ENCODE data around the gene ANLN.
"Not testable (repeated sequence)": the region's sequence is repeated elsewhere in the genome, so short reads cannot be mapped to it uniquely, and the experiment has no call there.

Gene ANLN

DNA sequence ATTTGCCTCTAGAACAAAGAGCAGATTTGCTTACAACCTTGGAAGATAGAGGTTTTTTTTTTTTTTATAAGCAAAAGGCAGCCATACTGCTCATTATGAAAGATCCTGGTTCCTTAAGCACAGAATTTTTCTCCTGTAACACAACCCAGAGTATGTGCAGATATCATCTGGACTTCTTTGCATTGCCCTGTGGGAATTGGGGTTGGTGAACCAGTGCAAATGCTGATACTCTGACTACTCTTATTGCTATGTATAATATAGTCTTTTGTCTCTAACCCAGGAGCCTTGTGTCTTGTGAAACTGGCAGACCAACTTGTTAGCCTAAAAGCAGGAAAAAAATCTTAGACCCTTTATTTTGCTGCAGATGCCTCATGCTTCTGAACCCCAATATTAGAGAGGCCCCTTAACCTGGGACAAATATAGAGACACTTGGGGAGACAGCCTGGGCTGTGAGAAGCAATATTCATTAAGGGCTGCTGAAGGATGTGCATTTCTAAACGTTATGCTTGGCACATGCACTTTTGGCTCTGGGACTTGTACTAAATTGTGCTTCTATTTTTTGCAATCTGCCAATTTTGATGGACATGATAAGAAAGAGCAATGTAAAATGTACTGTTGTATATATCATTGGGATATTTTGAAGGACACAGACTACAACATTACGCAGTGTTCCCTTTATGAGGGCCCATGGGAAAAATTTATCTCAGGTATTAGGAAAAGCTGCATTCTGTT, 78.9 kb downstream of the ANLN start:
- DNase-seq (ENCODE audit: low spot score) = no peak

- DNase-seq (ENCODE audit: low spot score) = no peak
Measured at GRCh38 chr7:36469236-36469635, 79.6 kb downstream of the ANLN start.

DNA sequence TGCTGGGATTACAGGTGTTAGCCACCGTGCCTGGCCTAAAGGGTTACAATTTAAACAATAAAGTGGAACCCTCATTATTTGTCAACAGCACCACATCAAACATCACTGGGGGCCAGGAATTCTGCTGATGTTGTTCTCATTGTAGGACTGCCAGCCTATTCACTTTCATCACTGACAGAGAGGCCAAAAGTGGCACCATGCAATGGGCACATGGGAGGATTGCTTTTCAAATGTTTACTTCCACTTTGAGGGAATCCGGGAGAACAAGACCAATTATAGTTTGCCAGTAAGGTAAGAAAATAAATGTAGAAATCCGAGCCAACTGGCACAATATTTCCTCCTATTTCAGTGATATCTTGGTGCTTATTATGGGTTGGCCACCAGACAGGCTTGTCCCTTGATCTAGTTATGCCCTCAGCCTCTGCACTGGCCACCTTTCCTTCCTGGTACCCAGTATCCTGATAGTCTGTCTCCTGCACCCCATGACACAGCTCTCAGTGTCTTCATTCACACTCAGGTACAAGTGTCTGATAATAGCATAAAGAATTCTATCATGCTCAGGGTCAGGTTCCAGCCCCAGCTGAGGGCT, 82.6 kb downstream of the ANLN start:
- no peak for DNase-seq (ENCODE audit: low spot score)

DNA sequence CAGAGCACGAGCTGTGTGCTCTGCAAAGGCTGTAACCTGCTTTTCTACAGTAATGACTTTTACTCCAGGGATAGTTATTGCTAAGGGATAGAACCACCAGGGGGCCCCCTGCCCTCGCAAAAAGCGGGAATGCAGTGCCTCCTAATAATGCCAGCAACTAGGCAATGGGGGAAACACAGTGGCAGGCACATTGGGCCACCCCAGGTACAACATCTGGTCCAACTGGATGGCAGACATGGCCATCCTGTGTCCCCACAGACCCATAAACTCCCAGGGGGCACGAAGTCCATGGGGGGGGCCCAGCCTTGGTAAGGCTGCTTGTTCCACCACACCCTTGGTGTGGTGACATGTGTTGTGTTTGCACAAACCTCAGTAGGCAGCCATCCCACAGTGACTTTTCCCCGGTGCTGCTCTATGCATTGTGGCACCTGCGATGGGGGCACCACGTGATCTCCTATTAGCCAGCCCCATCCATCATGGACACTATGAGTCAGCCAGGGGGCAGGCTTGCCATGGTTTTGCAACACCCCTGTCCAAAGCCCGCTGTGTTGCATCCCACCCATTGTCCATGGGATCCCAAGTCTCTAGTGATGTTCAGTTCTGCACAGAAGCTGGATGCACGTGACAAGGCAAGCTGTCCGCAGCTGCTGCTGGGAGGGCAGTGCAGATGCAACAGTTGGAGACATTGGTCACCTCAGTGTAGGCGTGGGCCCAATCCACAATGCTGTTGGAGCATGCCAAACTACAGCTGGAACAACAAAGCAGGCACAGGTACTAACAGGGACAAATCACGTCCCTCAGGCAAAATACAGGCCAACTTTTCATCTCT, 84.0 kb downstream of the ANLN start:
- no peak for DNase-seq (ENCODE audit: low spot score)

GRCh38 chr7:36474283-36475010, 84.8 kb downstream of the ANLN start:
- no peak for DNase-seq (ENCODE audit: low spot score)

DNA sequence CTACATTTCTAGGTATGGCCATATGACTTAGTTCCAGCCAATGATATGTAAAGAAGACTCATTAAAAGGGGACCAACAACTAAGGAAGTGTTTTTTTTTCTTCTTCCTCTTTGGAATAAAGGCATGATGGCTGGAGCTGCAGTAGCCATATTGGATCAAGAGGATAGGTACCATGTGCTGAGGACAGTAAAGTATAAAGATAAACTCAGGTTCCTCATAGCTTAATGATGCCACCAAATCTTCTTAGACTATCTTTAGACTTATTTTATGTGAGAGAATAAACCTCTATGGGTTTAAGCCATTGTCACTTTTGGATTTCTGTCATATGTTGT, 85.3 kb downstream of the ANLN start:
- no peak for DNase-seq (ENCODE audit: low spot score)

- no peak for DNase-seq (ENCODE audit: low spot score)
Measured at GRCh38 chr7:36475381-36475780, 85.7 kb downstream of the ANLN start.

DNA sequence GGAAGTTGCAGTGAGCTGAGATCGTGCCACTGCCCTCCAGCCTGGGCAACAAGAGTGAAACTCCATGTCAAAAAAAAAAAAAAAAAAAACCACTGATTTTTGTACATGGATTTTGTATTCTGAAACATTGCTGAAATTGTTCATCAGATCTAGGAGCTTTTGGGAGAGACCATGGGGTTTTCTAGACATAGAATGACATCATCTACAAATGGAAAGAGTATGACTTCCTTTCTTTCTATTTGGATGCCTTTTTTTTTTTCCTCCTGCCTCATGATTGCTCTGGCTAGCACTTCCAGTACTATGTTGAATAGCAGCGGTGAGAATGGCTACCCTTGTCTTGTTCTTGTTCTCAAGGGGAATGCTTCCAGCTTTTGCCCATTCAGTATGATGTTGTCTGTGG, 89.1 kb downstream of the ANLN start:
- no peak for DNase-seq (ENCODE audit: low spot score)

DNA sequence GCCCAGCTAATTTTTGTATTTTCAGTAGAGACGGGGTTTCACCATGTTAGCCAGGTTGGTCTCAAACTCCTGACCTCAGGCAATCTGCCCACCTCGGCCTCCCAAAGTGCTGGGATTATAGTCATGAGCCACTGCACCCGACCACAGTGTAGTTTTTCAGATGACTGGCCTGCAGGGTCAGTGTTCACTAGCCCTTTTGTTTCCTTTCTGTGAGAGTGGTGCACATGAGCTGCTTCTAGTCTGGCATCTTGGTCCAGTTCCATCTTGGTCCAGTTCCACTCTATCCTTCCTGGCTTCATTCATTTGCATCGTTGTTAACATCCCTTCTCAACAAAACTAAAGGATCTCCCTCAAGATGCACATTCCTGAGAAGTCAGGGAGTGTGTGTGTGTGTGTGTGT, 94.2 kb downstream of the ANLN start:
- DNase-seq (ENCODE audit: low spot score) = not testable (repeated sequence)

GRCh38 chr7:36484265-36484664, 94.6 kb downstream of the ANLN start:
- no peak for DNase-seq (ENCODE audit: low spot score)

- no peak for DNase-seq (ENCODE audit: low spot score)
Measured at GRCh38 chr7:36486336-36486735, 96.7 kb downstream of the ANLN start.

DNA sequence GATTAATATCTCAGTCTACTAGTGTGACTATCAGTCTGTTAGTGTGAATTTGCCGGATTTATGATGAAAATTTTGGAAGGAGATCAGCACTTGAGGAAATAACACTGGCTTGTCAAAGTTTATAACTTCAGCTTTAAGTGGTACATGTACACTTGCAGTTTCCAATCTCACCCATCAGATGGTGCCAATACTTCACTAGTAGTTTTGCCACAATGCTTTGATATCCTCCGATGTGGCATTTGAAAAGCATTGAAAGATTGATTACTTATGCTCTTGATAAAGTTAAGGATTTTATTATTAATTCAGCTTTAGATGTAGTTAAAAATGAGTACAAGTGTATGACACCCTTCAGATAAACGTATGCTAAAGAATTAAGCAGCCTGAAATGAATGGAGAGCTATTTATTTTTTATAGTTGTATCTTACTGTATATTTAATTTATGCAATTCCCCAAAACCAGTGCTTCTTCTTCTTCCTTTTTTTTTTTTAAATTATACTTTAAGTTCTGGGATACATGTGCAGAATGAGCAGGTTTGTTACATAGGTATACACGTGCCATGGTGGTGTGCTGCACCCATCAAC, 98.2 kb downstream of the ANLN start:
- DNase-seq (ENCODE audit: low spot score) = no peak

GRCh38 chr7:36488672-36489071, 99.0 kb downstream of the ANLN start:
- DNase-seq (ENCODE audit: low spot score) = not testable (repeated sequence)

GRCh38 chr7:36490419-36490830, 100.8 kb downstream of the ANLN start:
- no peak for DNase-seq (ENCODE audit: low spot score)

DNA sequence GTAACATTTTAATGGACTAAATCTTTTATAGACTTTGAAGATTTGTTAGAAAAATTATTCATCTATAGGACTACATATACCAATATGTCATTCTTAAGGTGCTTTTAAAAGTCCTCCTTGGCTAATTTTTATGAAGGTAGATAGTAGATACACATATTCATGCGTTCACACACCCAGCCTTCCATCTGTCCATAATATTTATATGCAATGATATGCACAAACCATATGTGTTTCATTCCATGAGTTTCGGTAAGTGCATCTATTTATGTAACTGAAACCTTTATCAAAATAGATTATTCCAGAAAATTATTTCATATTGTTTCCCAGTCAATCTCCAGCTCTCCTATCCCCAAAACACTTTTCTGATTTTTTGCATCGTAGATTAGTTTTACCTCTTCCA, 101.7 kb downstream of the ANLN start:
- no peak for DNase-seq (ENCODE audit: low spot score)

GRCh38 chr7:36496576-36496975, 106.9 kb downstream of the ANLN start:
- no peak for DNase-seq (ENCODE audit: low spot score)

- not testable (repeated sequence) for DNase-seq (ENCODE audit: low spot score)
Measured at GRCh38 chr7:36497176-36497575, 107.5 kb downstream of the ANLN start.

GRCh38 chr7:36497775-36498174, 108.1 kb downstream of the ANLN start:
- no peak for DNase-seq (ENCODE audit: low spot score)
